DMS 273 treated with DMSO at 0.1 percent for 48 hours (cell line): ENCODE measurements around the gene AIP.

ENCODE experiments used
- DNase-seq: peaks from one replicate; lab custom pipeline; 2025; lab: John Stamatoyannopoulos, UW

AIP gene

GRCh38 chr11:67534070-67534679 is 51.3 kb downstream of the AIP start:
- DNase-seq = no peak

GRCh38 chr11:67535561-67535960 is 52.7 kb downstream of the AIP start:
- DNase-seq = no peak

- no peak for DNase-seq
These were observed 55.5 kb downstream of the AIP start for GRCh38 chr11:67538306-67538705.

- DNase-seq = no peak
These were observed 56.1 kb downstream of the AIP start for GRCh38 chr11:67538823-67539505.

GRCh38 chr11:67539550-67539949 is 56.7 kb downstream of the AIP start:
- no peak for DNase-seq
